Keratinocyte (primary cell): ENCODE results near the gene PEX3. TPM values are rescaled to one million over a fixed set of nuclear protein-coding genes. Genes with fewer than 3 reads are reported as not detected.

Source experiments
- DNase-seq: peaks from one replicate; pipeline ENCODE4 v3.0.0-alpha.2; 2011; ENCODE audit warnings: low read depth, missing footprints, low spot score
- FAIRE-seq: peaks from 2 replicates; lab custom pipeline; 2011; peaks lifted over from hg19 to GRCh38; lab: Jason Lieb, UNC
- H2AFZ ChIP-seq: 2 replicates; pipeline ENCODE4 v1.6.0; 2012; ENCODE audit warnings: low read length, control low read depth, inconsistent platforms; ENCODE audit not compliant: control insufficient read depth
- H3K27ac ChIP-seq: 2 replicates; pipeline ENCODE4 v1.5.1; 2011; ENCODE audit warnings: low read length; ENCODE audit not compliant: control insufficient read depth, insufficient read depth
- H3K27me3 ChIP-seq: 3 replicates; pipeline ENCODE4 v1.6.0; 2011; ENCODE audit warnings: low read length; ENCODE audit not compliant: control insufficient read depth, insufficient read depth; ENCODE audit errors: extremely low read depth
- H3K36me3 ChIP-seq, 2 experiments: 2 replicates in 1 of 2; 3 replicates in 1 of 2; pipeline ENCODE4 v1.5.1; 2011; ENCODE audit warnings: low read length in 2 of 2, mild to moderate bottlenecking in 1 of 2; ENCODE audit not compliant: control insufficient read depth in 2 of 2, insufficient read depth in 2 of 2; ENCODE audit errors: extremely low read depth in 1 of 2
- H3K4me1 ChIP-seq: 3 replicates; pipeline ENCODE4 v1.5.1; 2011; ENCODE audit warnings: low read length; ENCODE audit not compliant: control insufficient read depth, insufficient read depth; ENCODE audit errors: extremely low read depth
- H3K4me2 ChIP-seq: 3 replicates; pipeline ENCODE4 v1.6.0; 2011; ENCODE audit warnings: low read depth, low read length; ENCODE audit not compliant: control insufficient read depth, insufficient read depth; ENCODE audit errors: extremely low read depth
- H3K4me3 ChIP-seq, 3 experiments: fragments of 200-600 bp in 1 of 3; sonication (generic) in 1 of 3; 2 replicates in 2 of 3; 3 replicates in 1 of 3; pipeline ENCODE4 v1.5.1; 2011 to 2016; ENCODE audit warnings: low read length in 3 of 3, mild to moderate bottlenecking in 3 of 3, control low read depth in 2 of 3, inconsistent platforms in 1 of 3, low read depth in 1 of 3, mixed read lengths in 1 of 3, mixed run types in 1 of 3, moderate library complexity in 1 of 3; ENCODE audit not compliant: control insufficient read depth in 2 of 3, insufficient read depth in 2 of 3; ENCODE audit errors: extremely low read depth in 1 of 3
- H3K79me2 ChIP-seq: 2 replicates; pipeline ENCODE4 v1.6.0; 2012; ENCODE audit warnings: low read length; ENCODE audit not compliant: control insufficient read depth, insufficient read depth
- H3K9ac ChIP-seq: 3 replicates; pipeline ENCODE4 v1.6.0; 2011; ENCODE audit warnings: low read length; ENCODE audit not compliant: control insufficient read depth, insufficient read depth; ENCODE audit errors: extremely low read depth
- H3K9me1 ChIP-seq: 3 replicates; pipeline ENCODE4 v1.6.0; 2011; ENCODE audit warnings: low read length; ENCODE audit not compliant: control insufficient read depth, insufficient read depth; ENCODE audit errors: extremely low read depth
- H3K9me3 ChIP-seq: 2 replicates; pipeline ENCODE4 v1.5.1; 2012; ENCODE audit warnings: low read depth, low read length; ENCODE audit not compliant: control insufficient read depth
- H4K20me1 ChIP-seq: 3 replicates; pipeline ENCODE4 v1.6.0; 2011; ENCODE audit warnings: low read length; ENCODE audit not compliant: control insufficient read depth, insufficient read depth; ENCODE audit errors: extremely low read depth
- EZH2 ChIP-seq: IDR thresholded peaks from one replicate; pipeline ENCODE4 v1.6.1; 2012; ENCODE audit warnings: inconsistent platforms, mild to moderate bottlenecking, low read length, moderate library complexity
- dilution Hi-C: fragments of 300-500 bp; cut with MboI; formaldehyde crosslinking; loops from one replicate; pipeline ENCODE4 v1.7.0; 2020; ENCODE audit warnings: low sequenced_read_pairs; ENCODE audit not compliant: extremely low pct_ligation_motif_present
- polyA plus RNA-seq, 5 experiments: library from polyadenylated mRNA; depleted of rRNA in 3 of 5; stranded (reverse) in 3 of 5; stranded (forward) in 1 of 5; unstranded in 1 of 5; fragments of >200 nt; gene quantifications; 1 replicate in 1 of 5; 2 replicates in 3 of 5; 3 replicates in 1 of 5; pipeline versions ENCODE4 v1.2.1 to v1.2.3, GENCODE V29; 2011 to 2012; ENCODE audit warnings: missing spikeins in 2 of 5, low read depth in 1 of 5, low replicate concordance in 1 of 5
- TF ChIP-seq, protein P1 (sequence below), 3 experiments: IDR thresholded peaks in 1 of 3; conservative IDR thresholded peaks in 1 of 3; optimal IDR thresholded peaks in 1 of 3; 2 replicates in 2 of 3; 3 replicates in 1 of 3; pipeline versions ENCODE3 to v1.5.1; 2011; ENCODE audit warnings: low read length in 3 of 3, mild to moderate bottlenecking in 3 of 3, moderate library complexity in 2 of 3, control low read depth in 1 of 3, inconsistent platforms in 1 of 3; ENCODE audit not compliant: insufficient read depth in 2 of 3; ENCODE audit errors: extremely low read depth in 1 of 3

The PEX3 gene
- polyA plus RNA-seq, 1 donor (not counting 4 experiments of a cell fraction or from before 2014, with no cell fraction given) = 68.1 TPM

DNA sequence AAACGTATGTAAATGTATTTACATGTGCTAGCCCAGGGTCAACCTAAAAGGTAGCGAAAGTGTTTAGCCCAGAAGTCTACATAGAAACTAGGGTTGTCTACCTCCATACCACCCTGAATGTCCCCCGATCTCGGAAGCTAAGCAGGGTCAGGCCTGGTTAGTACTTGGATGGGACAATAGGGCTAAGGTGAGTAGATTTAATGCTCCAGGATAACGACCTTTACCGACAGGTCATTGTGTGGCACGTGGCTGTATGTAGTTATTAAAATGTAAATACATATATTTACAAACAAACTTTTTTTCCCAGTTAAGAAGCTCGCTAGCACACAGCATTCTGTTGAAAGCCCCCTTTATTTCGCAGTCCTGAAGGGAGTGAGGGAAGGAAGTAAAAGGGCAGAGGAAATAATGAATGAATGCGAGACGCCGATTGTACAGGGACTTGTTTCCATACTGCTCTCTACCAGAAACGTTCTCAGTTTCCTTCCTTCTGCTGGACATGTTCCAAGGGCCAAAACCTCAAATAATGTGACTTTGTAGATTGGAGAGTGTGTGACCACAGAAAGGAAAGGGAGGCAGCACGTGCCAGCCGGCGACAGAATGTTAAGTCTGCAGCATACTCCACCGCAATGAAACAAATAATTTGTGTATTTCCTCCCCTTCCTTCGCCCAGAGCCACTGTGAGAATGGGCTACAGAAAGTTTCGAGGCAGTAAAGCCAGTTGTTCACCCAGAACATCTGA, 722 bp upstream of the PEX3 start:
- peaks cover 10% of the 10 kb centered on the region for H3K4me1 ChIP-seq
- no peaks in the 10 kb centered on the region for H3K9me3 ChIP-seq
- H3K9me1 ChIP-seq = no peaks in the 10 kb centered on the region
- no peaks in the 10 kb centered on the region for H3K27me3 ChIP-seq
- peak overlapping the region; percentile 86 for H3K4me2 ChIP-seq
- H4K20me1 ChIP-seq = no peaks in the 10 kb centered on the region
- peak overlapping the region; percentile 92 for H3K9ac ChIP-seq
- TF ChIP-seq EZH2 = no peak
- TF ChIP-seq, protein P1, sequence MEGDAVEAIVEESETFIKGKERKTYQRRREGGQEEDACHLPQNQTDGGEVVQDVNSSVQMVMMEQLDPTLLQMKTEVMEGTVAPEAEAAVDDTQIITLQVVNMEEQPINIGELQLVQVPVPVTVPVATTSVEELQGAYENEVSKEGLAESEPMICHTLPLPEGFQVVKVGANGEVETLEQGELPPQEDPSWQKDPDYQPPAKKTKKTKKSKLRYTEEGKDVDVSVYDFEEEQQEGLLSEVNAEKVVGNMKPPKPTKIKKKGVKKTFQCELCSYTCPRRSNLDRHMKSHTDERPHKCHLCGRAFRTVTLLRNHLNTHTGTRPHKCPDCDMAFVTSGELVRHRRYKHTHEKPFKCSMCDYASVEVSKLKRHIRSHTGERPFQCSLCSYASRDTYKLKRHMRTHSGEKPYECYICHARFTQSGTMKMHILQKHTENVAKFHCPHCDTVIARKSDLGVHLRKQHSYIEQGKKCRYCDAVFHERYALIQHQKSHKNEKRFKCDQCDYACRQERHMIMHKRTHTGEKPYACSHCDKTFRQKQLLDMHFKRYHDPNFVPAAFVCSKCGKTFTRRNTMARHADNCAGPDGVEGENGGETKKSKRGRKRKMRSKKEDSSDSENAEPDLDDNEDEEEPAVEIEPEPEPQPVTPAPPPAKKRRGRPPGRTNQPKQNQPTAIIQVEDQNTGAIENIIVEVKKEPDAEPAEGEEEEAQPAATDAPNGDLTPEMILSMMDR (optimal IDR thresholded peaks at IDR 0.05 in 1 of 3, IDR thresholded peaks at IDR 0.05 in 1 of 3, conservative IDR thresholded peaks at IDR 0.05 in 1 of 3; ENCODE audit: extremely low read depth in 1 of 3, insufficient read depth in 2 of 3, low read length in 3 of 3) = no peak
- peak overlapping the region; percentile 81 to 96 (median 88) for H3K4me3 ChIP-seq
- dilution Hi-C loops = no loop called here
- H2AFZ ChIP-seq = peak overlapping the region; percentile 92
- FAIRE-seq = peak; percentile 67
- H3K27ac ChIP-seq = peak overlapping the region; percentile 89
- no peak for DNase-seq
- peaks cover 1 to 2% of the 10 kb centered on the region in 2 experiments for H3K36me3 ChIP-seq
- peaks cover 58% of the 10 kb centered on the region for H3K79me2 ChIP-seq

DNA sequence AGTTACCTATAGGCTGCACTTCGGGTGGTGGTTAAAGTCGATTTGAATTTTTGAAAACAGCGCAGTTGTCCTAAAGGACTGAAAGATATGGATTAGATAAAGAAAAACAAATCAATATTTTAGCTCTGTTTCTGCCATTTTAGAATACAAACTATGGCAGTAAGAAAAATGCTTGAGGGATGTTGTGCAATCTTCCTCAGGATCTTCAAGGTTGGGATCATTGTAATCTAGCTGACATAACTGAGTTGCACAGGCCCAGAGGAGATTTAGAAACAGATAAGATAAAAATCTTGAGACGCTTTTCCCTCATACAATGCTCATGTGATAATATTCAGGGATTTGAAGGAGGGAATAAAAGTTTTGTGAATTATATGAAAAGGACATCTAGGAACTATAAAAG, 926 bp downstream of the PEX3 start:
- H3K9ac ChIP-seq = peak overlapping the region; percentile 92
- peaks cover 51% of the 10 kb centered on the region for H3K79me2 ChIP-seq
- DNase-seq = no peak
- no peaks in the 10 kb centered on the region for H3K9me1 ChIP-seq
- no peak for FAIRE-seq
- no peaks in the 10 kb centered on the region for H3K36me3 ChIP-seq
- no peaks in the 10 kb centered on the region for H3K27me3 ChIP-seq
- peak overlapping the region; percentile 70 for H2AFZ ChIP-seq
- peak overlapping the region; percentile 81 to 96 (median 88) for H3K4me3 ChIP-seq
- peak overlapping the region; percentile 86 for H3K4me2 ChIP-seq
- dilution Hi-C loops = no loop called here
- H4K20me1 ChIP-seq = no peaks in the 10 kb centered on the region
- H3K27ac ChIP-seq = peak overlapping the region; percentile 89
- H3K9me3 ChIP-seq = no peaks in the 10 kb centered on the region
- peaks cover 10% of the 10 kb centered on the region for H3K4me1 ChIP-seq
- TF ChIP-seq, protein P1 (optimal IDR thresholded peaks at IDR 0.05 in 1 of 3, IDR thresholded peaks at IDR 0.05 in 1 of 3, conservative IDR thresholded peaks at IDR 0.05 in 1 of 3; ENCODE audit: extremely low read depth in 1 of 3, insufficient read depth in 2 of 3, low read length in 3 of 3) = no peak
- TF ChIP-seq EZH2 = no peak
